GM12878 (cell line): ENCODE measurements around the gene HMCN2.

Source experiments
- ATF2 ChIP-seq: IDR thresholded peaks from 2 replicates; pipeline ENCODE4 v1.6.1; 2012; ENCODE audit warnings: low read length, inconsistent platforms
- CBX5 ChIP-seq: sonication (generic); IDR thresholded peaks from 2 replicates; pipeline ENCODE4 v1.6.1; 2016; ENCODE audit warnings: low read depth, moderate library complexity, mild to moderate bottlenecking, inconsistent platforms
- CEBPB ChIP-seq, 2 experiments: fragments of 150-350 bp in 1 of 2; IDR thresholded peaks; 2 replicates each; pipeline ENCODE4 v1.6.1; 2012 to 2014; ENCODE audit warnings: low read depth in 2 of 2, low read length in 2 of 2, borderline replicate concordance in 1 of 2, inconsistent platforms in 1 of 2
- CEBPZ ChIP-seq: fragments of 150-350 bp; IDR thresholded peaks from 2 replicates; pipeline ENCODE4 v1.6.1; 2016; ENCODE audit warnings: low read depth, low read length
- CHD1 ChIP-seq: IDR thresholded peaks from 2 replicates; pipeline ENCODE4 v1.6.1; 2012; ENCODE audit warnings: low read depth, low read length, improper control_type of control experiment
- CTCF ChIP-seq, 3 experiments: IDR thresholded peaks in 2 of 3; conservative IDR thresholded peaks in 1 of 3; 2 replicates each; pipeline ENCODE4 v1.5.1; 2011; ENCODE audit warnings: low read depth in 3 of 3, low read length in 3 of 3, mild to moderate bottlenecking in 3 of 3, control low read depth in 2 of 3, moderate library complexity in 2 of 3, inconsistent platforms in 1 of 3, mixed read lengths in 1 of 3; ENCODE audit not compliant: control insufficient read depth in 2 of 3, insufficient read depth in 1 of 3; ENCODE audit errors: extremely low read depth in 1 of 3
- NRF1 ChIP-seq: conservative IDR thresholded peaks from 2 replicates; pipeline ENCODE4 v1.6.1; 2011; ENCODE audit warnings: mild to moderate bottlenecking, low read depth, low read length, improper control_type of control experiment
- RBBP5 ChIP-seq: fragments of 200-600 bp; sonication (generic); conservative IDR thresholded peaks from 2 replicates; pipeline ENCODE4 v1.6.1; 2016
- RFX5 ChIP-seq: IDR thresholded peaks from 2 replicates; pipeline ENCODE4 v1.6.1; 2011; ENCODE audit warnings: low read depth, low read length, improper control_type of control experiment
- TARDBP ChIP-seq: IDR thresholded peaks from 2 replicates; pipeline ENCODE4 v1.6.1; 2016; ENCODE audit warnings: borderline replicate concordance
- TBL1XR1 ChIP-seq: IDR thresholded peaks from 2 replicates; pipeline ENCODE4 v1.6.1; 2012; ENCODE audit warnings: low read depth, low read length, improper control_type of control experiment
- TF ChIP-seq, protein P1 (sequence below): IDR thresholded peaks from 2 replicates; pipeline ENCODE4 v1.6.1; 2011; ENCODE audit warnings: borderline replicate concordance, low read depth, mild to moderate bottlenecking, moderate library complexity, mixed read lengths, low read length; ENCODE audit not compliant: insufficient read depth; ENCODE audit errors: extremely low read length

- no peak for TF ChIP-seq CBX5
- no peak for TF ChIP-seq TARDBP
- TF ChIP-seq NRF1, result no peak
- no peak for TF ChIP-seq ATF2
- TF ChIP-seq CEBPB (IDR thresholded peaks at IDR 0.05; ENCODE audit: borderline replicate concordance in 1 of 2, low read depth in 2 of 2, low read length in 2 of 2), result no peak
- no peak for TF ChIP-seq CTCF (IDR thresholded peaks at IDR 0.05 in 2 of 3, conservative IDR thresholded peaks at IDR 0.05 in 1 of 3; ENCODE audit: control insufficient read depth in 2 of 3, extremely low read depth in 1 of 3, insufficient read depth in 1 of 3, low read depth in 3 of 3, low read length in 3 of 3)
- no peak for TF ChIP-seq TBL1XR1
- TF ChIP-seq CEBPZ, result no peak
- TF ChIP-seq CHD1, result no peak
- TF ChIP-seq, protein P1, sequence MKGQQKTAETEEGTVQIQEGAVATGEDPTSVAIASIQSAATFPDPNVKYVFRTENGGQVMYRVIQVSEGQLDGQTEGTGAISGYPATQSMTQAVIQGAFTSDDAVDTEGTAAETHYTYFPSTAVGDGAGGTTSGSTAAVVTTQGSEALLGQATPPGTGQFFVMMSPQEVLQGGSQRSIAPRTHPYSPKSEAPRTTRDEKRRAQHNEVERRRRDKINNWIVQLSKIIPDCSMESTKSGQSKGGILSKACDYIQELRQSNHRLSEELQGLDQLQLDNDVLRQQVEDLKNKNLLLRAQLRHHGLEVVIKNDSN, result no peak
- no peak for TF ChIP-seq RBBP5
- TF ChIP-seq RFX5, result no peak
Measured at GRCh38 chr9:130336027-130336610, 70.6 kb downstream of the HMCN2 start.
